Neural progenitor cell (in vitro differentiated cells): ENCODE measurements around the gene SPIRE1.

Experiments used
- CTCF ChIP-seq: fragments of 200-600 bp; sonication (generic); IDR thresholded peaks from 2 replicates; pipeline ENCODE4 v1.5.1; 2017; ENCODE audit warnings: antibody characterized with exemption, mild to moderate bottlenecking
- EZH2 ChIP-seq: fragments of 200-600 bp; sonication (generic); IDR thresholded peaks from 2 replicates; pipeline ENCODE4 v1.6.1; 2017; ENCODE audit warnings: antibody characterized with exemption, mild to moderate bottlenecking, moderate library complexity

- TF ChIP-seq CTCF (no peak), EZH2 (no peak)
Observed at GRCh38 chr18:12478269-12479047, 179.4 kb downstream of the SPIRE1 start.
